ENCODE measurements around the gene SETDB2. TPM values are rescaled to one million over a fixed set of nuclear protein-coding genes. Genes with fewer than 3 reads are reported as not detected.

Gene SETDB2
- total RNA-seq, 1 experiment from 2014 or later: 5.2 TPM

DNA sequence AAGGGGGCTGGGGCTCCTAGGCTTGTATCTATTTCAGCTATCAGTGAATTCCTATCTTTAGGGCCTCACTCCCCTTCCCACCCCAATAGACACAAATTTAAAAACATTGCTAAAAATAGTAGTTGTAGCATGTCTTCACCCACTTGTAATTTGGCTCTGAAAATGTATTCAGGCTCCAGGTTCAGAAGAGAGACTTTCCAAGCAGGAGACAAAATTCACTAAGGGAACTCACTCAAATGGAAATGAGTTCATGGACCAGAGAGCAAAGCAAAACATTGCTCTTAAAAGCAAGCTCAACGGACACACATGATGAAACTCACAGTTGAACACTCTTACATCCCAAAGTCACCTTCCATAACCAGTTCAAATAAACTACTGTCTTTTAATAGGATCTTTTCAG is 88.5 kb downstream of the SETDB2 start:
- H3K4me1 ChIP-seq (ENCODE audit: control insufficient read depth in 1 of 2, insufficient read depth in 2 of 2, low read length in 2 of 2): no peaks in the 10 kb centered on the region
- TF ChIP-seq ZFX (IDR thresholded peaks at IDR 0.05) (no peak), MAX (IDR thresholded peaks at IDR 0.05) (no peak), CBX3 (IDR thresholded peaks at IDR 0.05; ENCODE audit: low read depth) (no peak), TCF7L2 (IDR thresholded peaks at IDR 0.05; ENCODE audit: borderline replicate concordance, extremely low read depth, insufficient read depth, insufficient read length) (no peak), CEBPB (IDR thresholded peaks at IDR 0.05; ENCODE audit: low read depth) (no peak), YY1 (IDR thresholded peaks at IDR 0.05; ENCODE audit: extremely low read depth, insufficient replicate concordance, low read depth, low read length) (no peak), SRF (IDR thresholded peaks at IDR 0.05; ENCODE audit: low read depth) (no peak), FOSL1 (IDR thresholded peaks at IDR 0.05; ENCODE audit: low read depth) (no peak), ELF1 (IDR thresholded peaks at IDR 0.05; ENCODE audit: borderline replicate concordance, low read depth) (no peak), JUND (IDR thresholded peaks at IDR 0.05) (no peak), EZH2phosphoT487 (IDR thresholded peaks at IDR 0.05; ENCODE audit: borderline replicate concordance) (no peak), ZBTB33 (IDR thresholded peaks at IDR 0.05; ENCODE audit: extremely low read depth, insufficient replicate concordance, low read length) (no peak), EZH2 (IDR thresholded peaks at IDR 0.05) (no peak), EGR1 (IDR thresholded peaks at IDR 0.05; ENCODE audit: low read depth) (no peak), CTCF (IDR thresholded peaks at IDR 0.05 in 2 of 3, conservative IDR thresholded peaks at IDR 0.05 in 1 of 3; ENCODE audit: borderline replicate concordance in 1 of 3, insufficient read depth in 1 of 3, low read depth in 2 of 3, low read length in 2 of 3) (no peak)
- TF ChIP-seq, protein P1, sequence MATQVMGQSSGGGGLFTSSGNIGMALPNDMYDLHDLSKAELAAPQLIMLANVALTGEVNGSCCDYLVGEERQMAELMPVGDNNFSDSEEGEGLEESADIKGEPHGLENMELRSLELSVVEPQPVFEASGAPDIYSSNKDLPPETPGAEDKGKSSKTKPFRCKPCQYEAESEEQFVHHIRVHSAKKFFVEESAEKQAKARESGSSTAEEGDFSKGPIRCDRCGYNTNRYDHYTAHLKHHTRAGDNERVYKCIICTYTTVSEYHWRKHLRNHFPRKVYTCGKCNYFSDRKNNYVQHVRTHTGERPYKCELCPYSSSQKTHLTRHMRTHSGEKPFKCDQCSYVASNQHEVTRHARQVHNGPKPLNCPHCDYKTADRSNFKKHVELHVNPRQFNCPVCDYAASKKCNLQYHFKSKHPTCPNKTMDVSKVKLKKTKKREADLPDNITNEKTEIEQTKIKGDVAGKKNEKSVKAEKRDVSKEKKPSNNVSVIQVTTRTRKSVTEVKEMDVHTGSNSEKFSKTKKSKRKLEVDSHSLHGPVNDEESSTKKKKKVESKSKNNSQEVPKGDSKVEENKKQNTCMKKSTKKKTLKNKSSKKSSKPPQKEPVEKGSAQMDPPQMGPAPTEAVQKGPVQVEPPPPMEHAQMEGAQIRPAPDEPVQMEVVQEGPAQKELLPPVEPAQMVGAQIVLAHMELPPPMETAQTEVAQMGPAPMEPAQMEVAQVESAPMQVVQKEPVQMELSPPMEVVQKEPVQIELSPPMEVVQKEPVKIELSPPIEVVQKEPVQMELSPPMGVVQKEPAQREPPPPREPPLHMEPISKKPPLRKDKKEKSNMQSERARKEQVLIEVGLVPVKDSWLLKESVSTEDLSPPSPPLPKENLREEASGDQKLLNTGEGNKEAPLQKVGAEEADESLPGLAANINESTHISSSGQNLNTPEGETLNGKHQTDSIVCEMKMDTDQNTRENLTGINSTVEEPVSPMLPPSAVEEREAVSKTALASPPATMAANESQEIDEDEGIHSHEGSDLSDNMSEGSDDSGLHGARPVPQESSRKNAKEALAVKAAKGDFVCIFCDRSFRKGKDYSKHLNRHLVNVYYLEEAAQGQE (IDR thresholded peaks at IDR 0.05; ENCODE audit: low read depth): no peak
- H3K9me3 ChIP-seq (ENCODE audit: control insufficient read depth in 1 of 2, insufficient read depth in 1 of 2, low read depth in 1 of 2, low read length in 2 of 2): no peaks in the 10 kb centered on the region
- H3K36me3 ChIP-seq (ENCODE audit: control insufficient read depth in 1 of 2, insufficient read depth in 2 of 2, low read length in 2 of 2): no peaks in the 10 kb centered on the region; a peak in 1 of 4 replicates
- no peak overlapping the region for H3K9ac ChIP-seq (ENCODE audit: low read length)
- H3K9me2 ChIP-seq (ENCODE audit: insufficient read depth): no peaks in the 10 kb centered on the region
- intact Hi-C loops (cut with micrococcal nuclease): no loop called here
- CTCF ChIA-PET: no interaction called here
- BruUV-seq (replicated peaks): no TSS peak
- RAD21 ChIA-PET (ENCODE audit: low non-redundant PET in 1 of 2, low total read pairs in 2 of 2, uncharacterized antibody in 2 of 2, unreplicated experiment in 2 of 2): no interaction called here
- H3K27me3 ChIP-seq (ENCODE audit: insufficient read depth, low read length): no peaks in the 10 kb centered on the region
- no peaks in the 10 kb centered on the region for H4K20me1 ChIP-seq (ENCODE audit: insufficient read depth)
- DNase-seq (ENCODE audit: low read depth, low spot score): no peak
- POLR2A ChIA-PET: no interaction called here
- no peak overlapping the region for H3K4me3 ChIP-seq (replicated peaks in 1 of 2; ENCODE audit: low read depth in 1 of 2, low read length in 2 of 2)
- no peak for ATAC-seq
- no peaks in the 10 kb centered on the region for H3K79me2 ChIP-seq (ENCODE audit: insufficient read depth, low read length)
- no peak overlapping the region for H3K4me2 ChIP-seq (ENCODE audit: low read length)
- no peak overlapping the region for H2AFZ ChIP-seq (ENCODE audit: low read depth, low read length, poor library complexity, severe bottlenecking)
- no peak overlapping the region for H3K27ac ChIP-seq (ENCODE audit: low read depth, low read length)
